HG03575 (cell line): Measurements from ENCODE around the gene USP2.

Experiments
- ATAC-seq: cut with Tn5 transposase; IDR thresholded peaks from one replicate; pipeline ENCODE4 v1.9.1; 2021; ENCODE audit not compliant: unreplicated experiment, insufficient number of reproducible peaks, low FRiP score; ENCODE audit errors: extremely low read depth

USP2 gene

DNA sequence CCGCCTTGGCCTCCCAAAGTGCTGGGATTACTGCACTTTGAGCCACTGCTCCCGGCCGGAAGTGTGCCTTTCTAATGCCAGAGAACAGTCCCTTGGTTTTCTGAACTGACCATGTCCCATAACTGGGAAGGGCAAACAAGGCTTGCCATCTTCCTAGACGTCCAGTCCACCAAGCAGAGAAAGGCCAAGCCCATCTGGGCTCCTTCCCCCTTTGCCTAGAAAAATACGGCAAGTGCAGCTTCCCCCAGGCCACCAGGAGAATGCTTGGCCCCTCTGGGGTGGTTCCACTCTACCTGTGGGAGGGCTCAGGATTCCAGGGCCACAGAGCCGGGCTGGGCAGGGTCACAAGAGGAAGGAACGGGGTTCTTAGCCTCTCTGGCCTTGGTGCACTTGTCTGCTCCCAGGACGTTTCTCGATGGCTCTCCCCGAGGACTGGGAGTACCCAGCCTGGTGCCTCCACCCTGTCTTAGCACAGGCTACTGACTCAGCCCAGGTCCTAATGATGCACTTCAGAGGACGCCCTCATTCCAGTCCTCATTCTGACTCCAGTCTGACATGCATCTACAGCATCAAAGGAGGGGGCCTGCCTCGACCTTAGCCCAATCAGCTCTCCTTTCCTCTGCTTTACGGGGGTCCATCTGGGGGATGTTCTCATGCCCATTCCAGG lies 1.2 kb downstream of the USP2 start:
- no peak for ATAC-seq

DNA sequence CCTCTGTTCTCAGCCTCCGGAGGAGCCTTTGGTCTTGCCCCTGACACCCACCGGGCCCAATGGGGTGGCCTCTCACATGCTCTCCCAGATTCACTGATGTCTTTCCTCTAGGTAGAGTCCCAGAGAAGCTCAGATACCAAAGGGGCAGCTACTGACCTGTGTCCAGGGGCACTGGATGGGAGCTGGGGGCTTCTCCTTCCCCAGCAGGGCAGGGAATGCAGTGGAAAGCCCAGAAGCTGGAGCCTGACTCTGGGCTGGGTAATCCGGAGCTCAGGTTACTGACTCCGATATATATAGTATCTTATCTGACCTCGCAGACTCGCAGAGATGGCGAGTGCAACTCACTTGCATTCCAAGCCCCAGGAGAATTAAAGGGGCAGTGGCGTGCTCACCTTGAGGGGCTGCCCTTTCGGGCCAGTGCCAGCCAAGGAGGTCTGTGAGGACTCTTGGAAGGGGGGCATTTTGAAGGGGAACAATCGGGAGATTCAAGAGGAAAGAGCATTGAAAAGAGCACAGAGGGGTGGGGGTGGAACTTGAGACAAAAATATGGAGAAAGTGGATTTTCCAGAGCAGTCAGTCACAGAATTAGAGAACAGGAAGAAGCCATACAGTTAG lies 2.5 kb downstream of the USP2 start:
- no peak for ATAC-seq

DNA sequence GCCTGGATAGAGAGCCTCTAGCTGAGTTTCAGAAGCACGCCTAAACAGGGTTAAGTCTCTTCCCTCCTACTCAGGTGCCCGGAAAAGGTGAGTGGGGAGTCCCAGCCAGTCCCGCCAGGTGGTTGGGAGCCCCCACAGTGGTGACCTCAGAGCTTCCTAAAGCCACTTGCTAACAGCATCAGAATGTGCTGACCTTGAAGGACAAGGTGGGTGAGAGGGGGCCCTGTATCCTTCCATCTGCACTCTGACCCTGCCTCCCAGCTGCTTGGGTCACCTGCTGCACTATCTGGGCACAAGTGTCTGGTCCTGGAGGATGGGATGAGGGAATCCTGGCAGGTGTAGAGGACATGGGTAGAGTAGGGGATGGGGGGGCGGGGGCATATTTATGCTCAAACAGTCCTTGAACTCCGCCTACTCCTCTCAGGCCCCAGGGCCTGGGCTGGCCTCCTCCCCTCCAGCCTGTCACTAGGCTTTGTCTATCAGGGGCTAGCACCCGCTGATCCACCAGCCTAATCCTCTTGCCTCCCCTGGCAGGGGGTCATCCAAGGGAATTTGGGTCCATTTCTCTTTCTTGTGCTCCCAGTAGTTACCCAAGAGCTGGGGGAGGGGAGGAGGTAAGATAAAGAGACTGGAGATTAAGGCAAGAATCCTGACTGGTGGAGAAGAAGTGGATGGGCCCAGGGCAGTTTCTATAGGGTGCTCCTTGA lies 3.4 kb downstream of the USP2 start:
- ATAC-seq: no peak

DNA sequence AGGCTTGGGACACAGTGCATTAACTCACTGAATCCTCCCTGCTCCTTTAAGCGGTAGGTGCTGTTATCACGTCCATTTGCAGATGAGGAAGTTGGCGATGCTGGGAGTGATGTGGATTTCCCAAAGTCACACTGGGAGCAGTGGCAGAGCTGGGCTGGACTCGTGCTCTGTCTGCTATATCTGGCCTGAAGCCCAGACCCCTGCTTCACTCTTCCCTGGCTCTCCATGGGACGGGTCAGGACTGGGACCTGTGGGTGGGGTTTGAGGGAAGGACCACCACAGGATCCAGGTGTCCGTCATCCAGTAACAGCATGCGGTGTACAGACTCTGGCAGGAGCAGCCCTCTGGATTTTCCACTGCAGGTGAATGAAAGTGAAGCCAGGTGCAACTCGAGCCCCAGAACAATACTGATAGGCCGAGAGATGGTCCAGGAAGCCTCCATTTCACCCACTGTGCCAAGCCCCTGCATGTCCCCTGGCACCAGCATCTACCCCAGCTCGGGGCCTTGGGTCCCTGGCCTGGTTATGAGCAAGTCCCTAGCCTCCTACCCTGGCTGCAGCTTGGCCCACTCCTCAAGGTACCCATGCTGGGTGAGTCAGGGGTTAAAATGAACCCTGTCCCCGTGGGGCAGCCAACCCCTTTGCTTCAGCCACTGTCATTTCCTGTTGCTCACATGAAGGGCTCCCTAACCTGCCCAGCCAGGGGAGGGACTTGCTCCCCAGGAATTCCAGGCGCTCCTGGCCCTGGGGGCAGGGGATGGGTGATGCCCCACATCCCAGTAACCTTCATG lies 4.2 kb downstream of the USP2 start:
- no peak for ATAC-seq

DNA sequence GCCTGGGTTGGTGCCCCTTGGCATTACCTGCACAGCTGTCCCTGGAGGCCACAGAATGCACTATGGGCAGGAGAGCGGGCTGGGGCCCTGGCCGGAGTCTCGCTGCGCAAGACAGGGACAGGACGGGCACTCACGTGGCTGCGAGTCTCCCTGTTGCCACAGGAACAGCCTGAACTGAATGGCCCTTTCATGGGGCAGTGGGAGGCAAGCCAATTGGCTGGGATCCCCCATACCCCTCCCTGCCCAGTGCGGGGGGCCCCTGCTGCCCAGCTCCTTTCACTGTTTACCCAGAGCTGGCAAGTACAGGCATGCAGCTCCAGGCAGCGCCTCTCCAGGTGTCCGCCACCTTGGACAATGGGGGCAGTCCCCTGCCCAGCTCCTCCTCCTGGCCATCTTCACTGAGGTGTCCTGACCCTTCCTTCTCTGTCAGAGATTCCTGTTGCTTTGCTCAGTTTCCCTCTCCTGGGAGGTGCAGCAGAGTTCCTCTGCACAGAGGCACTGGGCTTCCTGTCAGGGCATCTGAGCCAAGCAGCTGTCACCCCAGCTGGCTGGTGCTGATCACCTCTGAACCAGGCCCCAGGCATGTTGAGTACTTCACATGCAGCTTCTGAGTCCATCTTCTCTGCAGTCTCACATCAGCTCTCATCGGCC lies 5.2 kb downstream of the USP2 start:
- no peak for ATAC-seq

DNA sequence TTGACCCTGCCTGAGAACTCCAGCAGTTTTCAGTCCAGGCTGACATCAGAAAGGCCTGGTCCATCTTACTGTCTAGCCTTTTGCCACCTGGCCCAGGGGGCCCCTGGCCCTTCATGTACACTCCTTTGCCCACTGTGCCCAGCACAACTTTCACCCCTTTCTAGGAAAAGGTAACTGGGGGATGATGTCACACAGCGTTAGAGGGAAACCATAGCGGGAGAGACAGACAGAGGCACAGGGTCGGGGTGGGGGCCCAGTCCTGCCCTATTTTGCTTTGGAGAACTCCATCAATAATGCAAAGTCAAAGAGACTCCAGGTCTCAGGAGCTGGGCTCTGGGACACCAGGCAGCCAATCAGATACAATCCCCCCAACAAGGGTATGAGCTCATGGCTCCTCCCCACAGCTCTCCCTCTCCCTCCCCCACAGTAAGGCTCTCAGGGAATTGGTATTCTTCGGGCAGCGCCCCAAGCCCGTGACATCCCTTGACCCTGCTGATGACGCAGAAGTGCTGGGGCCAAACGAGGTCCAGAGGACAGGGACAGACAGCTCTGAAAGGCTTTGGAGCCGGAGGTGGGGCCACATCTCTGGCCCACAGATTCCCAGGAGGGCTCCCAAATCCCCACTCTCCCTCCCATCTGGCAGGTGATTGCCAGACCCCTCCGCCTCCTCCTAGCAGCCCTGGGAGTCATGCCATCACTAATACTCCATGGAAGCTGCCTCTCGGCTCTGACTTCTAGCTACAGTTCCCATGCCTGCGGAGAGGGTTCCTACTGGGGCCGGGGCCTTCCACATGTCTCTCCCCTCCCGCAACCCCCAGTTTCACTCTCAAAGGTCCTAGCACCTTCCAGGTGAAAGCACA lies 5.9 kb downstream of the USP2 start:
- ATAC-seq: no peak

DNA sequence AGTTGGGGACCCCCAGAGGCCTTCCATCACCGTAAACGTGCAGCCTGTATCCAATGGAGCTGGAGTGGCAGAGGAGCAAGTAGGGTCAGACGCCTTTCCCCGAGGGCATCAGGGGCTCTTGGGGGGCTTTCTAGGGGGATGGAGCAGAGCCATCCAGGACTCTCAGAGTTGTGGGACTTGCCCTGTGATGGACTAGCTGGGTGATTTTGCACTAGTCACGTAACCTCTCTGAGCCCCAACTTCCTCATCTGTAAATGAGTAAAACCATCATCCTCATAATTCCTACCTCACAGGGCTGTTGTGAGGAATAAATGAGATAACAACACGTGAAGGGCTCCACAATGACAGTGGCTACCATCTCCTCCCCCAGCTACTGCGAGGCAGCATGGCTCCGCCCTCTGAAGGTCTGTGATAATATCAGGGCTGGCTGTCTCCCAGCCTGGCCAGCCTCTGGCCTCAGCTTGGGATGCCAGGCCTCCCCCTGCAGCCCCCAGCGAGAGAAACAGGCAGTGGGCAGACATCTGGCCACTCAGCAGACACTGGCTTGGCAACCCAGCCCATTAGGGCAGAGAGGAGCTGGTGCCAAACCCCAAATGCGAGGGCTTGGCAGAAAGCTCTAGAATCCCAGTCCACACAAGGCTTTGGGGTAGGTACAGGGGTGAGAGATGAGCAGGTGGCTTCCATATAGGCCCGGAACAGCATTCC lies 6.7 kb downstream of the USP2 start:
- ATAC-seq: no peak

DNA sequence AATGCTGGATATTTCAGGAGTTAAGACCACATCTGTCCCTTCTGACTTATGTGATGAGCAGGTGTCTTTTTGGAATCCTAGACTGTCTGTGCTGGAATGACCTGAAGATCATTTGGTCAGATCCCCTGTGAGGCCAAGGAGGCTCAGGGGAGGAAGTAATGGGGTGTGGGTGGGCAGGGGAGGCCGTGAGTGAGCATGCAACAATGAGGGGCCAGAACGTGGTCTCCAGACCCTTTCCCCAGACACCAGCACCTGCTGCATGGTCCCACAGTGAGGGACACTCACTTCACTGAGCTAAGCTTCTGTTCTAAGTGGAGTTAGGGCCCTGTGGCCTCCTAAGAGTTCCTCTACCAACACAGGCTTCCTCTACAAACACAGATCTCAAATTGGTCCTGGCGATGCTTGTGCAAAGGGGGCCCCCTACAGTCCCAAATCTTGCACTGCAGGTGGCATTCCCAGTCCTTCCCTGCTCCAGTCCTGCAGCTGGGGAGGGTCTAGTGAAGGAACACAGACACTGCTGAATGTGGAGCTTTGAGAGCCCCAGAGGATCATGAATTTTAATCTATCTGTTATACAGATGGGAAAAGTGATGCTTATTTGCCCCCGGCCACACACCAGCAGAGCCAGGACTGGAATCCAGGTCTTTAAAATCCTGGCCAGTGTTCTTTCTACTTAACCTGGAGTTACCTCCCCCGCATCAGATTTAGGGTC lies 7.4 kb downstream of the USP2 start:
- ATAC-seq: no peak

DNA sequence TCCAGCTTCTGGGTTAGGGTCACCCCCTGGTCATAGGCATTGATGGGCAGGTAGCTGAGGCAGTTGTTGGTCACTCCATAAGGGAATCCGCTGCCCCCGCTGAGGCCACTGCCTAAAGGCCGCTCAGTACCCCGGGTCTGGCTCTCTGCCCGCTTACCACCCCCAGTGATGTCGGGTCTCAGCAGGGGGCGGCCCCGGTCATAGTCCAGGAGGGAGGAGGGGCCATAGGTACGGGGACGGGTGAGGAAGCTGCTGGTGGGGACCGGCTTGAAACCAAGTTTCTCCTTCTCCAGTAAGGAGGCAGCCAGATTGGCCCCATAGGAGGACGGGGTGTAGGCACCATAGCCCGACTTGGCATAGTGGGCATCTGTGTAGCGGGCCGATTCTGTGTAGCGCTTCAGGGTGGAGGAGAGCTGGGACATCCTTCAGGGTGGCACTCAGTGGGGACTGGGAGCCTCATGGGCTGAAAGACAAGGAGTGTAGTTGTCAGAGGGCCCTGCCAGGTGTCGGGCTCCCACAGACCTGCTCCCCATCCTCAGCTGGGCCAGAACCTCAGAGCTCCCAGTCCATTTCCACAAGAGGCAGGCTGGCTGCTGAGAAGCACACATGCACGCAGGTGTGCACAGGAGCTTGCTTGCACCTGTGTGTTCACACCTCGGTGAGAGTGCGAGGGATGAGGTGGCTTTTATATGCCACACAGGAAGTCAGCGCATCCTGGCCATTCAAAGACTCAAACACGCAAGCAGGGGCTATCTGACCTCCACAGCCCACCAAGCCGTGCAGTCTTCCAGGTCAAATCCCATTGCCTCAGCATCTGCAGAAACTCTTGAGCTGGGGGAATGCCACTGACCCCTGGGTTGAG lies 8.2 kb downstream of the USP2 start:
- ATAC-seq: no peak

DNA sequence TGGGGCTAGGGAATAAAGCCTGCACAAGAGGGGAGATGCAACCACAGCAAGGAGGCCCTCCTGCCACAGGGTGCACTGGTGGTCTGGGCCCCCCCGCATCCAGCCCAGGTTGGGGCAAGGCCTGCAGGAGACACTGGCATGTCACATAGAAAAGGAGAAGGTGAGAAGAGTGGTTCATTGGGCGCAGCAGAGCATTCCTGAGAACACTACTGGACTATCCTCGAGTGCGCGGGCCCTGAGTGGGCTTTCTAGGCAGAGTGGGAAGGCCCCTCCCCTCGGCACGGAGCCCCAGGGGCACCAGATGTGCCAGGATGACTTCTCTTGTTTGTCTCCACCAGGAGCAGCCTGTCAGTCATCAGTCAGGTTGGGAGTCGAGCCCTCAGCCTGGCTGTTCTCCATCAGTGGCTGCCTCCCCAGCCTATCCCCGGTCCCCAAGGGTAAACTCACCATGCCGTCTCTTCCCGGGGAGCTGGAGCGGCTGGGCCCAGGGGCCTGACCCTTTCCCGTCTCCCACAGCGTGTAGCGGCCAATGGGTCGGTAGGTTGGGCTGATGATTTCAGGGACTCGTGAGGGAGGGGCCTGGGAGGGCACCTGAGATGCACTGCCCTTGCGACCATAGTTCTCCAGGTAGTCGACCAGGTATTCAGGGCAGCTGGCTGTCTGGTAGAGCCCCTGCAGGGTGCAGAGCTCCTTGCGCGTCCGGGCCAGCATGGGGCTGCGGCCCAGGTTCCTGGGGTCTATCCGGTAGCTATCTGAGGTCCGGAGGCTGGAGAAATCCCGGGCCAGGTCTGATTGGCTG lies 9.0 kb downstream of the USP2 start:
- no peak for ATAC-seq

DNA sequence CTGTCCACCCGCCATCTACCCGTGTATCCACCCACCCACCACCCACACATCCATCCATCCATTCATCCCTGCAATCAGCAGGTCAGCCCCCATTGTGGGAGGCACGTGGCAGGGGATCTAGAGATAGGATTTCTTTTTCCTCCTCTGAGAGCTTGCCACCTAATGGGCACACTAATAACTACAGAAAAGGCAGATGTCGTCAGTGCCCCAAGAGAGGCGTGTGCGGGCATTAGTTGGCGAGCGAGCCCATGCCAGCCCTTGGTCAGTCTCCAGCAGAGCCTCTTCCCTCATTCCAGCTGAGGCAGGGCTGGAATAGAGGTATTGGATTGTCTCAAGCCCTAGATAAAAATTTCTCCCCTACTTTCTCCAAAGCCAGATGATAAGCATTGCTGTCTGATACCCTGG lies 9.7 kb downstream of the USP2 start:
- ATAC-seq: no peak

DNA sequence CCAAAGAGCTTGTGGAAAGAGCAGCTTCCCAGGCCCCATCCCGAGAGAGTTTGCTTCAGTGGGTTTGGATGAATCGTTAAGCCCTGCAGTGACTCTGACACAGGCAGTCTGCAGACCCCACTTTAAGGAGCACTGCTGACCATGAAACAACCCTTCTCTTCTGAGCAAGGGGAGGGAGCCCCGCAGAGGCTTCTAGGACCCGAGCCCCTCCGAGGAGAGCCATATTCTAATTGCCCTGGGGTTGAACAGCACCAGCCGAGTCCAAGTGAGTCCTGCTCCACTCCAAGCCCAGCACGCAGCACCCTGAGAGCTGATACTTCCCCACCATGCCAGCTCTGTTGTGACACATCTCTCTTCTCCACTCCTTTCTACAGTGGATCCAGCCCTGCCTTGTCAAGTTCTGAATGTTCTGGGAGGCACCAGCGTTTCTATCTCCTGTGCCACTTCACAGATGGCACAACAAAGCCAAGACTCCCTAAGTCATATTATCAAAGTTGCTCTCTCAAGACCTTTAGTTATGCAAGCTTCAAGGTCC lies 10.4 kb downstream of the USP2 start:
- no peak for ATAC-seq

DNA sequence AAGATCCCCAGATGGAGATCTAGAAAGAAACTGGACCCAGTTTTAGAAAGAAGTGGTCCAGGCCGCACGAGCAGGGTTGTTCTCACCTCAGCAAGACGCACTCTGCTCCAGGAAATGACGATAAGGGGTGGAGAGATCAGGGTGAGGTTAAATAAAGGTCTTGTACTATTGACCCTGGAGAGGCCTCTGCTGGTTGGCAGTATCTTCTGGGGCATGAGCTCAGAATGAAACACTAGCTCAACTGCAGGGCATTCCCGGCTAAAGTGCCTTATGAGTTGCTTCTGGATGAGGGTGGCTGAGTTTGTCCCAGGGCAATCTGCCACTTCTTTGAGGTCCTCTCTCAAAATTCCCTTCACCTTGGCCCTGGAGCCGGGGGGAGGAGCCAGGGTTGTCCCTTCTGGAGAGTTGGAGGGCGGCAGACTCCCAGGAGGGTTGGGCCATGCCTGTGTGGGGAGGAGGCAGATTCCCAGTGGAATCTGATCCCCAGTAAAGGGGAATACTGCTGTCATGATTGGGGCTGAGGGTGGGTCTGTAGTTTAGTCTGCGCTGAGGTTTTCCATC lies 10.9 kb downstream of the USP2 start:
- ATAC-seq: no peak

DNA sequence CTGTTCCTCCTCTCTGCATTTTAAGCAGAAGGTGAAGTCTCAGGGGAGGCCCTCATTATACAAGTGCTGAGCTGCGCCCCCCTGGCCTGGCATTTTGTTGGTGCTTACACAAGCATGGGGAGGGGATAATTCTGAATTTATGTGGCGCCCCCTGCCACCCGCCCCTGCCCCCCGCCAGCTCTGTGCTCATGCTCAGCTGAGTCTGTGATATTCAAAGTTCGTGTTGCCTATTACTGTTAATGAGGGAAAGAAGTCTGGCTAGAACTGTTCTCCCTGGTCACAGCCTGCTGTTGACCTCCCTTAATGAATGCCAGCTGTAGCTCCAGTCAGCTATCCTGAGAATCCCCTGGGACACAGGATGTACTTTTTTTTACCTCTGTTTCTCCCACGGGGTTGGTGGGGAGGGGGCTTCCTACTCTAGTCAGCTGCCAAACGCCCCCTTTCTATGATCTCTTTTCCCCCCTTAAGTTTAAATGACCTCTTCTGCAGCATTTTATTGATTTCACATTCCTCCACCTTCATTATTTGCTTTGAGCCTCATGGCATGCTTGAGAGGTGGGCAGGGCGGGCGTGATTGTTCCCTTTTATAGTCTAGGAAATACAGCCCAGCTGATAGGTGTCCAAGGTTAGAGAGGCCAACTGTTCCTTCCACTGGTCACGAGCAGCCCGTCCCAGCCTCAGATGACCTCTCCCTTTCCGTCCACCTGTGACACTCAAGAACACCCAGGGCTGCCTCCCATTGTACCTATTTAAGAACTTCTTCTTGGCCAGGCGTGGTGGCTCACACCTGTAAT lies 12.2 kb downstream of the USP2 start:
- ATAC-seq: no peak
